Right renal cortex interstitium (tissue), 3 donors: ENCODE results near the gene TASOR. TPM values are rescaled to one million over a fixed set of nuclear protein-coding genes. Genes with fewer than 3 reads are reported as not detected.

Experiments
- DNase-seq, 3 donors: peaks; one replicate each; pipeline ENCODE4 v3.0.0-alpha.2; 2013; ENCODE audit warnings: low read depth in 3 of 3, low spot score in 2 of 3
- polyA plus RNA-seq, 3 donors: library from polyadenylated mRNA; unstranded; fragments of 120-200 nt; gene quantifications; one replicate each; pipeline ENCODE4 v1.2.1, GENCODE V29; 2013; ENCODE audit not compliant: insufficient read length in 3 of 3

TASOR gene
- polyA plus RNA-seq, 3 donors: 75.0 to 89.4 (median 82.7) TPM

DNA sequence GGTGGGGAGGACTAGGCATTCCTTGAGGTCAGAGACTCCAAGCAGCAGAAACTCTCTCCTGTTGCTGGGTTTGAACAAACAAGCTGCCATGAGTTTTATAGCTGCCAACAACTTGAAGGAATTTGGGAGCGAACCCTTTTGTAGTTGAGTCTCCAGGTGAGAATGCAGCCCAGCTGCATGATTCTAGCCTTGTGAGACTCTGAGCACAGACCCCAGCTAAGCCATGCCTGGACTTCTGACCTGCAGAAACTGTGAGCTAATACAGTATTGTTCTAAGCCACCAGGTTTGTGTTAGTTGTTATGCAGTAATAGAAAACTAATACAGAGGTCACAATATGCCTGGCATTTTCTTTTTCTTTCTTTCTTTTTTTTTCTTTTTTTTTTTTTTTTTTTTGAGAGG lies 6.2 kb upstream of the TASOR start:
- no peak for DNase-seq

- DNase-seq: no peak
Measured at GRCh38 chr3:56688191-56688590, 5.1 kb upstream of the TASOR start.

DNA sequence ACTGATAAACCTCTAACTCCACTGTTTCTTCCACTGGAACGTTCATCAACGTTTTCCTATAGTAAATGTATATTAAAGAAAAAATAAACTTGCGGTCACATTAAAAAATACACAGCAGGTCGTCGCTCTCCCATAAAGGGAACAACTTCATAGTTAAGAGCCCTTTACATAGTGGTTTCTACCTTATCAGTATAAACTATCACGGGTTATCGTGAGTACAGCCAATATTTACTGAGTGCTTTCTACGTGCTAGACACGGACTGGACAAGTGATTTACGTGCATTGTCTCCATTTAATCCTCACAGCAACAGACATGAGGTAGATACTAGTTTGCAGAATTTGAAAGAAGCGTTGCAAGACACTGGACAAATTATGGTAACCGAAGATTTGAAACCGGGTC lies 964 bp upstream of the TASOR start:
- no peak for DNase-seq

DNA sequence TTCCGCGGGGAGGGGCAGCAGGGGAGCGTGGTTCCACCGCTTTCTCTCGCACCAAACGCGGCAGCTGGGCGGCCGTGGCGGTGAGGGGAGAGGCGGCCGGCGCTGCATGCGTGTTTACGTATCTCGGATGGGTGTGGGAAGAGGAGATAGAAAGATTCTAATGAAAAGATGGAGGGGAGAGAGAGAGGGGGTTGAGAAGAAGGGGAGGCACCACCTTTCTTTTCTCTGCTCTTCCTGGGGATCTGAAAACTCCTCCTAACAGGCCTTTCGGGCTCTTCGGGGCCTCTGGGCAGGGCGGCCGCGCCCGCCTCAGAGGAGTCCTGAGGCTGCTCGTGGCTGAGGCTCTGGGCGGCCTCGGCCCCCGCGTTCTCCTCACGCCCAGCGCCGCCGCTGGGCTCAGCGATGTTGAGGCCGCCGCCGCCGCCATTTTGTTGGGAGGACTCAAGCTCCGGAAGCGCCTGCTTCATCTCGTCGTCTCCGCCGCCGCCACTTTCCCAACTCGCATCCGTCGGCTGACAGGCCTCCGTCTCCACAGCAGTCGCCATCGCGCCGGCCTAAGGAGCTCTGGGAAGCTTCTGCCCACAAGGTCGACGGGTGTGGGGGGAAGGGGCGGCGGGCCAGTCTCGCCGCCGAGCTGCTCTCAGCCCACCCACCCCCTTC lies 473 bp downstream of the TASOR start:
- DNase-seq: peak; percentile 56 to 67 (median 65)

- DNase-seq: peak in 1 of 3 donors; percentile 57
Measured at GRCh38 chr3:56681984-56682461, 1.0 kb downstream of the TASOR start.

GRCh38 chr3:56680054-56680580 lies 2.9 kb downstream of the TASOR start:
- DNase-seq: no peak

GRCh38 chr3:56677286-56677685 lies 5.8 kb downstream of the TASOR start:
- DNase-seq: no peak

DNA sequence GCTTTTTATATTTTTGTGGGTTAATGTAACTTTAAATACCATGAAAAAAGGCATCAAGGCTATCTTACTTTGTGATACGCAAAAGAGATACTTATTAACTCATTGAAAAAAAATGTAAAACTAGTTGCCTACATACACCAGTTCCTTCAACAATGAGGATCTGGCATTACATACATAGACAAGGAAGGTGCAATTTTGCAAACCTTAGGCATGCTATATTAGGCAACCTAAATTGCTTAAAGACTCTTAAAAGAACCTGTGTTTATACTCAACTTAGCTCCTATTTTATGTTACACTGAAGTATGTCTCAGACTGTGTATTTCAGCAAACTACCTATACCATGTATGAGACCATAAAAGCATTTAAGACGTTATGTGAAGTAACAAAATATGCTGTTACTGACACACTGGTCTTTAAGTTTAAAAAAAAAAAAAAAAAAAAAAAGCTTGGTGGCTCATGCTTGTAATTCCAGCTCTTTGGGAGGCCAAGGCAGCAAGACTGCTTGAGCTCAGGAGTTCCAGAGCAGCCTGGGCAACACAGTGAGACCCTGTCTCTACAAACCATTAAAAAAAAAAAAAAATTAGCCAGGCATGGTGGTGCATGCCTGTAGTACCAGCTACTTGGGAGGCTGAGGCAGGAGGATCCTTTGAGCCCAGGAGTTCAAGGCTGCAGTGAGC lies 9.1 kb downstream of the TASOR start:
- no peak for DNase-seq

GRCh38 chr3:56667973-56668579 lies 15.0 kb downstream of the TASOR start:
- DNase-seq: no peak

GRCh38 chr3:56664823-56665222 lies 18.2 kb downstream of the TASOR start:
- DNase-seq: no peak

DNA sequence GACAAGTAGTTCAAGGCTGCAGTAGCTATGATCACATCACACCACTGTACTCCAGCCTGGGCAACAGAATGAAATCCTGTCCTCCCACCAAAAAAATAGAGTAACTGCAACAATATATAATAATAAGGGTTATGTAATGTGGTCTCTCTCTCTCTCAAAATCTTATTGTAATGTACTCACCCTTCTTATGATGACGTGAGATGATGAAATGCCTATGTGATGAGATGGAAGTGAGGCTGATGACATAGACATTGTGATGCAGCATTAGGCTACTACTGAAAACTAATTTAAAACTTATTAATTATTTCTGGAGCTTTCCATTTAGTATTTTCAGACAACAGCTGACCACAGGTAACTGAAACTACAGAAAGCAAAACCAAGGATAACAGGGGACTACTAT lies 27.4 kb downstream of the TASOR start:
- no peak for DNase-seq

- no peak for DNase-seq
Measured at GRCh38 chr3:56654460-56654859, 28.6 kb downstream of the TASOR start.

DNA sequence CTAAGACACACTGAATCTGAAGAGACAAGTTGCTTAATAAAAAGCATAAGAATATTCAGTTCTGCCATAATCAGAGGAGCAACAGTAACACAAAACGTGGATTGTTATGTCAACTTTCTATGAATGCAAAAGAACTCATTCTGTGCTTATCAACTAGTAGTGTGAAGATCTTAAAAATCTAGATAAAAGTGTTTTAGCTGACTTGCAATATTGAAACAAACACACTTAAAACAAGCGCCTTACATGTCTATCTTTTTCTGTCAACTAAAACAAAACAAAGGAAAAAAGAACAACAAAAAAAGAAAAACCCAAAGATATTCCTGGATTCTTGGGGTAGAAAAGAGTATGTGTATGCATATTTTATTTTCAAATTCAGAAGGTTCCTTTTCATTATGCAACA lies 37.7 kb downstream of the TASOR start:
- DNase-seq: no peak

DNA sequence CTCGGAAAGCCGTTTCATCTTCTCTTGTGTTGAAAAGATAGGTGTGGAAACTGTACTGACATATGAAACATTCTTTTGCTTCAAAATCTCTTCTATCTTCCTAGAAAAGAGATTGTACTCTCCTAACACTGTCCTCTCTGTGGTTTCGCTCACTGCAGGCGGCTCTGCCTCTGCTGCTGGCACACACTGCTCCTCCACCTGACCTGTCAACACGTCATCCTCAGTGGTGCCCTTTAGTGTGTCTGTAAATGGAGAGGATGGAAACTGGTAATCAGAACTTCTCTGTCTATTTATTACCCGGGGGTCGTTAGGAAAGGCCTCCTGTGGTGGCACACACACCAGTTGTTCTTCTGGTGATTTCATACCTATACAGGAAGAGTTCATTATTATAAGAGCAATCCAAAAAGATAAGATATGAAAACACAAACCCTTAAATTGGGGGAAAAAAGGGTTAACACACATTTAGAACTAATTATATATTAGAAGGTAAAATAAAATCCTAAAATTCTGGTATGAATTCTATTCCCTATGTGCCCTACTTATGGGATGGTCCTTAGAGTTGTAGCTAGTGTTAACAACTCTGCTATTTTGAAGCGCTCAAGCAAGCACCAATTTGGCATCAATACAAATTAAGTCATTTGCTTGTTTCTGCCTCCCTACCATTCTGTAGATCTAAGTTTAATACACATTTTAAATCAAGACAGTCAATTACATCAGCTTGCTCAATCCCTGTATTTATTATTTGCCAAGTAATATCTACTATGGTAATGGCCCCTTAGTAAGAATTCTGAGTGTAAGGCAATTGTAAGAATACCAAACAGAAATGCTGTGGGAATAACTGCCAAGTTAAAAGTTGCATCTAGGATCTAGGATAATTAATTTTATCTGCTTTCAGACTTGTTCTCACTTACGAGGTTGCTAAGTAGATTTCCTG lies 49.2 kb downstream of the TASOR start:
- DNase-seq: no peak

Other genes with a start within 250 kb of the TASOR start
- 1 to 10 TPM; 3.5 to 4.0 (median 3.7) TPM for gene ERC2, start 214.8 kb downstream of the TASOR start, polyA plus RNA-seq
- 10 to 100 TPM; 29.2 to 35.1 (median 34.5) TPM for gene CCDC66, start 126.1 kb downstream of the TASOR start, polyA plus RNA-seq
- gene ARHGEF3, start 118.7 kb upstream of the TASOR start, polyA plus RNA-seq: 10 to 100 TPM; 81.0 to 88.4 (median 84.7) TPM